ENCODE measurements around the gene TP53TG5.

The TP53TG5 gene

DNA sequence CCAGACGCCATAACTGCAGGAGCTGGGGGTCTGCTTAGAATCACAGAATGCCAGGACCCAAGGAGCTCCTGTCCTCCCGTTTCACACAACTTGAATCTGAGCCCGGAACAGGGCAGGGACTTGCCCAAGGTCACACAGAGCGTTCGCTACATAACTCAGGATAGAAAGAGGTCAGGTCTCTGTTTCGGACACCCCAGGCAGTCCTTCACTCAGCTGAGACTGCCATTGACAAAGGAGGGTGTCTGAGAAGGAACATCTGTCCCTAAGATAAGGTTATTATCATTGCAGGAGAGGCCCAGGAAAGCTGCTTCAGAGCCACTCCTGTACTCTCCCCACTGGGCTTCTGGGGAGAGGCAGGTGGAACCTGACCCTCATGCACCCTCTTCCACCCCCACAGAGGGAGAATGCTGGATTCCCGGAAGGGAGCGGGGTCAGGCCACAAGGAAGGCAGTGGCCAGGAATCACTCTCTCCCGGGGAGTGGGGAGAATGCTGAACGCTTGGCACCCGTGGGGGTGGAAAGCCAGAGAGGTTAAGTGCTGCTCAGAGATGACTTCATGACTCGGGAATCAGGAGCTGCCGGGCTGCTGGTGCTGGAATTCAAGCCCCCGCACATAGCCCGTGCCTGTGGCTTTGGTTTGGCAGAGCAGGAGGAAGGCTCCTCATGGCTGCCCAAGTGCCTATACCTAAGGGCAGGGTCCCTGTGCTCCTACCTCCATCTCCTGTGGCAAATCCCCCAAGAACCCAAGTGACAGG, 40.6 kb downstream of the TP53TG5 start (continued):
- TF ChIP-seq, protein P1, sequence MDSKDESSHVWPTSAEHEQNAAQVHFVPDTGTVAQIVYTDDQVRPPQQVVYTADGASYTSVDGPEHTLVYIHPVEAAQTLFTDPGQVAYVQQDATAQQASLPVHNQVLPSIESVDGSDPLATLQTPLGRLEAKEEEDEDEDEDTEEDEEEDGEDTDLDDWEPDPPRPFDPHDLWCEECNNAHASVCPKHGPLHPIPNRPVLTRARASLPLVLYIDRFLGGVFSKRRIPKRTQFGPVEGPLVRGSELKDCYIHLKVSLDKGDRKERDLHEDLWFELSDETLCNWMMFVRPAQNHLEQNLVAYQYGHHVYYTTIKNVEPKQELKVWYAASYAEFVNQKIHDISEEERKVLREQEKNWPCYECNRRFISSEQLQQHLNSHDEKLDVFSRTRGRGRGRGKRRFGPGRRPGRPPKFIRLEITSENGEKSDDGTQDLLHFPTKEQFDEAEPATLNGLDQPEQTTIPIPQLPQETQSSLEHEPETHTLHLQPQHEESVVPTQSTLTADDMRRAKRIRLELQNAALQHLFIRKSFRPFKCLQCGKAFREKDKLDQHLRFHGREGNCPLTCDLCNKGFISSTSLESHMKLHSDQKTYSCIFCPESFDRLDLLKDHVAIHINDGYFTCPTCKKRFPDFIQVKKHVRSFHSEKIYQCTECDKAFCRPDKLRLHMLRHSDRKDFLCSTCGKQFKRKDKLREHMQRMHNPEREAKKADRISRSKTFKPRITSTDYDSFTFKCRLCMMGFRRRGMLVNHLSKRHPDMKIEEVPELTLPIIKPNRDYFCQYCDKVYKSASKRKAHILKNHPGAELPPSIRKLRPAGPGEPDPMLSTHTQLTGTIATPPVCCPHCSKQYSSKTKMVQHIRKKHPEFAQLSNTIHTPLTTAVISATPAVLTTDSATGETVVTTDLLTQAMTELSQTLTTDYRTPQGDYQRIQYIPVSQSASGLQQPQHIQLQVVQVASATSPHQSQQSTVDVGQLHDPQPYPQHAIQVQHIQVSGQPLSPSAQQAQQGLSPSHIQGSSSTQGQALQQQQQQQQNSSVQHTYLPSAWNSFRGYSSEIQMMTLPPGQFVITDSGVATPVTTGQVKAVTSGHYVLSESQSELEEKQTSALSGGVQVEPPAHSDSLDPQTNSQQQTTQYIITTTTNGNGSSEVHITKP (tag by site-specific recombination; IDR thresholded peaks at IDR 0.05): peak; percentile 25; the same call in 1 of the 2 replicates
- TF ChIP-seq, protein P2, sequence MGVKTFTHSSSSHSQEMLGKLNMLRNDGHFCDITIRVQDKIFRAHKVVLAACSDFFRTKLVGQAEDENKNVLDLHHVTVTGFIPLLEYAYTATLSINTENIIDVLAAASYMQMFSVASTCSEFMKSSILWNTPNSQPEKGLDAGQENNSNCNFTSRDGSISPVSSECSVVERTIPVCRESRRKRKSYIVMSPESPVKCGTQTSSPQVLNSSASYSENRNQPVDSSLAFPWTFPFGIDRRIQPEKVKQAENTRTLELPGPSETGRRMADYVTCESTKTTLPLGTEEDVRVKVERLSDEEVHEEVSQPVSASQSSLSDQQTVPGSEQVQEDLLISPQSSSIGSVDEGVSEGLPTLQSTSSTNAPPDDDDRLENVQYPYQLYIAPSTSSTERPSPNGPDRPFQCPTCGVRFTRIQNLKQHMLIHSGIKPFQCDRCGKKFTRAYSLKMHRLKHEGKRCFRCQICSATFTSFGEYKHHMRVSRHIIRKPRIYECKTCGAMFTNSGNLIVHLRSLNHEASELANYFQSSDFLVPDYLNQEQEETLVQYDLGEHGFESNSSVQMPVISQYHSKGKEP (tag by site-specific recombination; IDR thresholded peaks at IDR 0.05): no peak
- no peak for TF ChIP-seq ZNF747 (tag by site-specific recombination; IDR thresholded peaks at IDR 0.05)
- no peak for TF ChIP-seq ZNF530 (tag by site-specific recombination; IDR thresholded peaks at IDR 0.05; ENCODE audit: low read depth)
- TF ChIP-seq EGR2 (tag by site-specific recombination; IDR thresholded peaks at IDR 0.05; ENCODE audit: low read depth): peak; percentile 79
- TF ChIP-seq ZNF777 (tag by site-specific recombination; IDR thresholded peaks at IDR 0.05; ENCODE audit: borderline replicate concordance): no peak
- no peak for TF ChIP-seq ZNF416 (tag by site-specific recombination; IDR thresholded peaks at IDR 0.05)
- TF ChIP-seq ZNF19 (tag by site-specific recombination; IDR thresholded peaks at IDR 0.05; ENCODE audit: low read depth): no peak
- TF ChIP-seq ZSCAN30 (tag by site-specific recombination; IDR thresholded peaks at IDR 0.05): no peak
- no peak for TF ChIP-seq ZNF555 (tag by site-specific recombination; conservative IDR thresholded peaks at IDR 0.05)
- TF ChIP-seq ZNF433 (tag by site-specific recombination; IDR thresholded peaks at IDR 0.05; ENCODE audit: low read depth): no peak
- TF ChIP-seq REPIN1 (tag by site-specific recombination; IDR thresholded peaks at IDR 0.05; ENCODE audit: low read depth): no peak
- TF ChIP-seq, protein P3, sequence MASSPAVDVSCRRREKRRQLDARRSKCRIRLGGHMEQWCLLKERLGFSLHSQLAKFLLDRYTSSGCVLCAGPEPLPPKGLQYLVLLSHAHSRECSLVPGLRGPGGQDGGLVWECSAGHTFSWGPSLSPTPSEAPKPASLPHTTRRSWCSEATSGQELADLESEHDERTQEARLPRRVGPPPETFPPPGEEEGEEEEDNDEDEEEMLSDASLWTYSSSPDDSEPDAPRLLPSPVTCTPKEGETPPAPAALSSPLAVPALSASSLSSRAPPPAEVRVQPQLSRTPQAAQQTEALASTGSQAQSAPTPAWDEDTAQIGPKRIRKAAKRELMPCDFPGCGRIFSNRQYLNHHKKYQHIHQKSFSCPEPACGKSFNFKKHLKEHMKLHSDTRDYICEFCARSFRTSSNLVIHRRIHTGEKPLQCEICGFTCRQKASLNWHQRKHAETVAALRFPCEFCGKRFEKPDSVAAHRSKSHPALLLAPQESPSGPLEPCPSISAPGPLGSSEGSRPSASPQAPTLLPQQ (tag by site-specific recombination; IDR thresholded peaks at IDR 0.05): no peak
- TF ChIP-seq KLF9 (tag by site-specific recombination; IDR thresholded peaks at IDR 0.05; ENCODE audit: low read depth): no peak
- TF ChIP-seq ZNF776 (tag by site-specific recombination; IDR thresholded peaks at IDR 0.05; ENCODE audit: borderline replicate concordance): no peak
- TF ChIP-seq ZNF561 (tag by site-specific recombination; IDR thresholded peaks at IDR 0.05; ENCODE audit: borderline replicate concordance): no peak
- TF ChIP-seq, protein P4, sequence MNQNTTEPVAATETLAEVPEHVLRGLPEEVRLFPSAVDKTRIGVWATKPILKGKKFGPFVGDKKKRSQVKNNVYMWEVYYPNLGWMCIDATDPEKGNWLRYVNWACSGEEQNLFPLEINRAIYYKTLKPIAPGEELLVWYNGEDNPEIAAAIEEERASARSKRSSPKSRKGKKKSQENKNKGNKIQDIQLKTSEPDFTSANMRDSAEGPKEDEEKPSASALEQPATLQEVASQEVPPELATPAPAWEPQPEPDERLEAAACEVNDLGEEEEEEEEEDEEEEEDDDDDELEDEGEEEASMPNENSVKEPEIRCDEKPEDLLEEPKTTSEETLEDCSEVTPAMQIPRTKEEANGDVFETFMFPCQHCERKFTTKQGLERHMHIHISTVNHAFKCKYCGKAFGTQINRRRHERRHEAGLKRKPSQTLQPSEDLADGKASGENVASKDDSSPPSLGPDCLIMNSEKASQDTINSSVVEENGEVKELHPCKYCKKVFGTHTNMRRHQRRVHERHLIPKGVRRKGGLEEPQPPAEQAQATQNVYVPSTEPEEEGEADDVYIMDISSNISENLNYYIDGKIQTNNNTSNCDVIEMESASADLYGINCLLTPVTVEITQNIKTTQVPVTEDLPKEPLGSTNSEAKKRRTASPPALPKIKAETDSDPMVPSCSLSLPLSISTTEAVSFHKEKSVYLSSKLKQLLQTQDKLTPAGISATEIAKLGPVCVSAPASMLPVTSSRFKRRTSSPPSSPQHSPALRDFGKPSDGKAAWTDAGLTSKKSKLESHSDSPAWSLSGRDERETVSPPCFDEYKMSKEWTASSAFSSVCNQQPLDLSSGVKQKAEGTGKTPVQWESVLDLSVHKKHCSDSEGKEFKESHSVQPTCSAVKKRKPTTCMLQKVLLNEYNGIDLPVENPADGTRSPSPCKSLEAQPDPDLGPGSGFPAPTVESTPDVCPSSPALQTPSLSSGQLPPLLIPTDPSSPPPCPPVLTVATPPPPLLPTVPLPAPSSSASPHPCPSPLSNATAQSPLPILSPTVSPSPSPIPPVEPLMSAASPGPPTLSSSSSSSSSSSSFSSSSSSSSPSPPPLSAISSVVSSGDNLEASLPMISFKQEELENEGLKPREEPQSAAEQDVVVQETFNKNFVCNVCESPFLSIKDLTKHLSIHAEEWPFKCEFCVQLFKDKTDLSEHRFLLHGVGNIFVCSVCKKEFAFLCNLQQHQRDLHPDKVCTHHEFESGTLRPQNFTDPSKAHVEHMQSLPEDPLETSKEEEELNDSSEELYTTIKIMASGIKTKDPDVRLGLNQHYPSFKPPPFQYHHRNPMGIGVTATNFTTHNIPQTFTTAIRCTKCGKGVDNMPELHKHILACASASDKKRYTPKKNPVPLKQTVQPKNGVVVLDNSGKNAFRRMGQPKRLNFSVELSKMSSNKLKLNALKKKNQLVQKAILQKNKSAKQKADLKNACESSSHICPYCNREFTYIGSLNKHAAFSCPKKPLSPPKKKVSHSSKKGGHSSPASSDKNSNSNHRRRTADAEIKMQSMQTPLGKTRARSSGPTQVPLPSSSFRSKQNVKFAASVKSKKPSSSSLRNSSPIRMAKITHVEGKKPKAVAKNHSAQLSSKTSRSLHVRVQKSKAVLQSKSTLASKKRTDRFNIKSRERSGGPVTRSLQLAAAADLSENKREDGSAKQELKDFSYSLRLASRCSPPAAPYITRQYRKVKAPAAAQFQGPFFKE (tag by site-specific recombination; IDR thresholded peaks at IDR 0.05; ENCODE audit: borderline replicate concordance): no peak
- TF ChIP-seq ZNF10 (tag by site-specific recombination; IDR thresholded peaks at IDR 0.05): no peak
- peak; percentile 56; the same call in 1 of the 2 replicates for TF ChIP-seq ZIC2 (tag by site-specific recombination; IDR thresholded peaks at IDR 0.05)
- no peak for TF ChIP-seq MEIS1 (CRISPR knock-in tag; IDR thresholded peaks at IDR 0.05; ENCODE audit: borderline replicate concordance)
- TF ChIP-seq RBAK (tag by site-specific recombination; IDR thresholded peaks at IDR 0.05): no peak
- TF ChIP-seq, protein P5, sequence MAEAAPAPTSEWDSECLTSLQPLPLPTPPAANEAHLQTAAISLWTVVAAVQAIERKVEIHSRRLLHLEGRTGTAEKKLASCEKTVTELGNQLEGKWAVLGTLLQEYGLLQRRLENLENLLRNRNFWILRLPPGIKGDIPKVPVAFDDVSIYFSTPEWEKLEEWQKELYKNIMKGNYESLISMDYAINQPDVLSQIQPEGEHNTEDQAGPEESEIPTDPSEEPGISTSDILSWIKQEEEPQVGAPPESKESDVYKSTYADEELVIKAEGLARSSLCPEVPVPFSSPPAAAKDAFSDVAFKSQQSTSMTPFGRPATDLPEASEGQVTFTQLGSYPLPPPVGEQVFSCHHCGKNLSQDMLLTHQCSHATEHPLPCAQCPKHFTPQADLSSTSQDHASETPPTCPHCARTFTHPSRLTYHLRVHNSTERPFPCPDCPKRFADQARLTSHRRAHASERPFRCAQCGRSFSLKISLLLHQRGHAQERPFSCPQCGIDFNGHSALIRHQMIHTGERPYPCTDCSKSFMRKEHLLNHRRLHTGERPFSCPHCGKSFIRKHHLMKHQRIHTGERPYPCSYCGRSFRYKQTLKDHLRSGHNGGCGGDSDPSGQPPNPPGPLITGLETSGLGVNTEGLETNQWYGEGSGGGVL (tag by site-specific recombination; IDR thresholded peaks at IDR 0.05): no peak
- no peak for TF ChIP-seq SETDB1 (IDR thresholded peaks at IDR 0.05; ENCODE audit: insufficient read length, low read length)
- peak; percentile 64 for TF ChIP-seq GLIS2 (tag by site-specific recombination; IDR thresholded peaks at IDR 0.05)
- no peak for TF ChIP-seq ZNF169 (tag by site-specific recombination; IDR thresholded peaks at IDR 0.05)

Data from HEK293 (cell line).